Rectal smooth muscle tissue (tissue), 1 donor: ENCODE results near the gene TSPAN15.

Experiments used
- H3K27ac ChIP-seq: one replicate; pipeline ENCODE4 v1.7.0; 2013; ENCODE audit warnings: low read depth, low read length, inconsistent platforms
- H3K27me3 ChIP-seq: one replicate; pipeline ENCODE4 v1.7.0; 2013; ENCODE audit warnings: low read length; ENCODE audit not compliant: control insufficient read depth, insufficient read depth
- H3K36me3 ChIP-seq: one replicate; pipeline ENCODE4 v1.7.0; 2013; ENCODE audit warnings: low read length; ENCODE audit not compliant: control insufficient read depth, insufficient read depth
- H3K4me1 ChIP-seq: one replicate; pipeline ENCODE4 v1.7.0; 2013; ENCODE audit warnings: low read length; ENCODE audit not compliant: control insufficient read depth, insufficient read depth
- H3K4me3 ChIP-seq: one replicate; pipeline ENCODE4 v1.7.0; 2013; ENCODE audit warnings: low read length
- H3K9ac ChIP-seq: one replicate; pipeline ENCODE4 v1.7.0; 2013; ENCODE audit warnings: low read length

Gene TSPAN15

DNA sequence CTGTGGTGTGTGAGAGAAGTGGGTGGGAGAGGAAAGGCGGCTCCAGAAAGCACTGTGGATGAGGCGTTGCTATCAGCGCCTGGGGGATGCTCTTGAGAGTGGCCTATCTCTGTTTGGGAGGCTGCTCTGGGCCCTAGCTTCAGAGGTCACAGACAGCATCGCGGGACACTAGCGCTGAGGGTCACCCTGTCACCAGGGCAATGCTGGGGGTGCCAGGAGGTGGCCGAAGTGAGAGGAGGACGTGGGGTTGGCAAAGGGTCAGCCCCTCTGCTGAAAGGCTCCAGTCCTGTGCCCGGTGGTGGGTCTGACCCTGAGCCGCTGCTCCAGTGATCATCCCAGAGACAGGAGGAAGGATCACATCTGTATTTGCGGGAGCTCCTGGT is 31.5 kb upstream of the TSPAN15 start:
- no peaks in the 10 kb centered on the region for H3K27me3 ChIP-seq
- peaks cover 24% of the 10 kb centered on the region for H3K4me1 ChIP-seq
- H3K36me3 ChIP-seq: no peaks in the 10 kb centered on the region
- peak overlapping the region; percentile 95 for H3K27ac ChIP-seq
- H3K4me3 ChIP-seq: no peak overlapping the region
- H3K9ac ChIP-seq: no peak overlapping the region

DNA sequence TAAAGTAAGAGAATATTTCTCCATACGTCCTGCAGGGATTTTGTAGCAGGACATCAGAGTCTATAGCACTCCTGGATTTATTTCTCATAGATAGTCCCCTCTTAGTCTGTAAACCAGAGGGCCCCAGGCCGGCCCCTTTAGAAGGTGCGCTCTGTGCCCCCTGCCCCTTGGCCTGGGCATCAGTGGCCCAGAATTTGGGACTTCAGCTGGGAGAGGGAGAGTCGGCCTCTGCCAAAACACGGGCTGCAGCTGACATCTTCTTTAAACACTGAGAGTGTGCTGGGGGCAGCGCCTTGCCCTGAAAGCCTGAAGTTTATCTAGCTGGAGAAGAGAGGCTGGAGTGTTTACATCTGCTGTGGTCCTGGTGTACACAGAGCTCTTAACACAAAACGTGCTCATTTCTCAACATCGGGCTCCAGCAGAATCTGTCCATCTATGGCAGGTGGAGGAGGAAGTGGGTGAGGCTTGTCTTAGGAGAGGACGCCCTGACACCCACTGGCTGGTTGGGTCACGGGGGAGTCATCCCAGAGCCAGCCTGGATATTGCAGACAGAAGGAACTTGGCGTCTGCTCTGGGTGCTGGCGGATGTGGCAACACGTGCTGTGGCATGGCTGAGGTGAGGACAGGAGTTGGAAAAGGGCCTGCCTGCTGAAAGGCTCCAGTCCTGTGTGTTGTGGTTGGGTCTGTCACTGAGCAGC is 29.5 kb upstream of the TSPAN15 start:
- Histone ChIP-seq H3K4me1 (peaks cover 27% of the 10 kb centered on the region), H3K36me3 (no peaks in the 10 kb centered on the region), H3K9ac (no peak overlapping the region), H3K27me3 (no peaks in the 10 kb centered on the region), H3K27ac (peak overlapping the region; percentile 94), H3K4me3 (no peak overlapping the region)

DNA sequence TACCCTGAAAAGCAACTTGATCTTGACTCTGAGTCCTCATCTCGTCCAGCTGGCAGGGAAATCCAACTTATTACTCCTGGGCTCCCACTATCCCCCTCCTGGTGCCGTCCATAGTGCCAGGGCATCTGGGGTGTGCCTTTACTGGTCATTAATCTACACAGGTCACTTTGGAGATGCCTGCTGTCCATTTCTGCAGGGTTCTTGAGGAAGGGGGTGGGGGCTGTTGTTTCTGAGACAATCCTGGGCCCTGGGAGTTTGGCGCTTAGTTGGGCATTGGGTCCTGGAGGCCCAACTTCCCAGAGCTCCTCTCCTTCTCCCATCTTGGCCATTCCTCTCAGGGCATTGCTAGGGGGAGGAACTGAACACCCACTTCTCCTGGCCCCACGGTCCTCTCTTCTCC is 28.6 kb upstream of the TSPAN15 start:
- Histone ChIP-seq H3K27me3 (no peaks in the 10 kb centered on the region), H3K4me1 (peaks cover 20% of the 10 kb centered on the region), H3K27ac (peak overlapping the region; percentile 94), H3K9ac (no peak overlapping the region), H3K4me3 (no peak overlapping the region), H3K36me3 (no peaks in the 10 kb centered on the region)

DNA sequence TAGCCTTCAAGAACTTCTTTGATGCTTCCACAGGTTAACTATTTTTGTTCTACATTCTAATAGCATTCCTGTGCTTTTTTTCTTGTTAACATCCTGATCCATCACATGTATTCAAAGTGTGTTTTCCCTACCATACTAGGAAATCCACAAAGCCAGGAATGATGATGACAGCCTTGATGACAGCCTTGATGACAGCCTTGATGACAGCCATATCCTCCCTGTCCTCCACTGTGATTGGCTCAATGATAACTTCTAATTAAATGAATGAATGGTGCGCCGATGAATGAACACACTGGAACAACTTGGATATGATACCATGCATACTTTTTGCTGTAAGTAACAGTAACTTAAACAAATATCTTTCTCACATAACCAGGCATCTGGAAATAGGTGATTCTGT is 26.2 kb upstream of the TSPAN15 start:
- Histone ChIP-seq H3K27me3 (no peaks in the 10 kb centered on the region), H3K4me1 (peaks cover 12% of the 10 kb centered on the region), H3K27ac (no peak overlapping the region)

DNA sequence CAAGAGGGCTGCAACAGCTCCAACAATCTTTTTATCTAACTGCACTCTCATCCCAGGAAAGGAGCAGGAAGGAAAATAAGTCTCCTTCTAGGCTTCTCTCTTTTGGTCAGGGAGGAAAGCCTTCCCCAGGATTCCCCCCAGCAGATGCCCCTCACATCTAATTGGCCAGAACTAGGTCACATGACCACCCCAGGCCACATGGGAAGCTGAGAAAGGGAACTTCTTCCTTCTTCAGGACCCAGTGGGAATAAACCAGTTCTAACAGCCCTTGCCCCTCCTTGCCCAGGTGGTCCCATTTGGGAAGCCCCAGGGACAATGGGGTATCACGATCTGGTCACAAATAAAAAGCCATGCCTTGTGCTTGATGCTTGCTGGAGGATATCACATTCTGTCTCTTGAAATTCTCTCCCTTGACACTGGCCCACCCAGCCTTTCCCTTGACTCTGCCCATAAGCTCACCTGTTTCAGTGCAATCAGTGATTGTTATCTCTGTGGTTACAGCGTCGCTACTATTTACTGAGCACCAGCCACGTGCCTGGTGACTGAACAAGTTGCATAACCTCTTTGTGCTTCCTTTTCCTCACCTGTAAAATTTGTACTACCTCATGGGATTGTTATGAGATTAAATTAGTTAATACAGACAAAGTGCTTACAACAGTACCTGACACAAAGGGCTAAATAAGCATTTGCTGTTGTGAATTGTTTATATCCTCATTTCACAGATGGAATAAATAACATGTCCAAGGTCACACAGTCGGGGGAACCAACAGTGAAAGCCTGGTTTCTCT is 25.6 kb upstream of the TSPAN15 start:
- no peak overlapping the region for H3K4me3 ChIP-seq
- H3K9ac ChIP-seq: no peak overlapping the region
- no peaks in the 10 kb centered on the region for H3K27me3 ChIP-seq
- H3K36me3 ChIP-seq: no peaks in the 10 kb centered on the region
- peak overlapping the region; percentile 67 for H3K27ac ChIP-seq
- peaks cover 12% of the 10 kb centered on the region for H3K4me1 ChIP-seq

More for the DNA sequence above, 26.2 kb upstream of the TSPAN15 start:
- H3K4me3 ChIP-seq: no peak overlapping the region
- H3K9ac ChIP-seq: no peak overlapping the region
- H3K36me3 ChIP-seq: no peaks in the 10 kb centered on the region

DNA sequence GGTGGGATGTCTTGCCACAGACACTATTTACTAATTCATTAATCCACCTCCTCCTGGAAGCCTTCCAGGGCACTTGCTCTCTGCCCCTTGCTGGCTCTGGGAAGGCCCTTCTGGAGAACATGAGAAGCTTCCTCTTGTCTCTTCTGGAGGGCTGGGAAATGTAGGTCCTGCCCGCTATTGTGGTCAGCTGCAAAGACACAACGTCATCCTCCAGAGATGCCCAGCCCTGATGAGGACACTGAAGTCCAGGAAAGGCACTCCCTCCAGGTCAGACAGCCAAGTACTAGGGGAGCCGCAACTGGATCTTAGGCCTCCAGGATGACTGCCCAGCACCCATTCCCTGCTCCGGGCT is 24.9 kb upstream of the TSPAN15 start:
- Histone ChIP-seq H3K4me1 (peaks cover 9% of the 10 kb centered on the region), H3K4me3 (no peak overlapping the region), H3K36me3 (no peaks in the 10 kb centered on the region), H3K27me3 (no peaks in the 10 kb centered on the region), H3K9ac (peak overlapping the region; percentile 36), H3K27ac (peak overlapping the region; percentile 67)

DNA sequence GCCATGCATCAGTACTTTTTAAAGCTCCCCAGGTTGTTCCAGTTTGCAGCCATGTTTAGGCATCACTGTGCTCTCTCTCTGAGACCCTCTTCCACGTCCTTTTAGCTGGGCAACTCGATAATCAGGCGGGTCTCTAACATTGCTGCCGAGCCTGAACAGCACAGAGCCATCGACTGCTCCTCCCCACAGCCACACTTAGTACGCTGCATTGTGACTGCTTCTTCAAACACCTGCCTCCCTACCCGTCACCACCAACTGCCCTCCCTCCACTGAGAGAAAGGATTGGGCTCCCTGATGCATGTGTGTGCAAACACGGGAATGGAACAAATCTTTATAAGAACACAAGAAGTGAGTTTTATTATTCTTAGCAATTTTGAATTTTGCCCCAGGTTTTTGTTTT is 23.1 kb upstream of the TSPAN15 start:
- no peaks in the 10 kb centered on the region for H3K36me3 ChIP-seq
- H3K4me3 ChIP-seq: no peak overlapping the region
- peaks cover 3% of the 10 kb centered on the region for H3K4me1 ChIP-seq
- H3K9ac ChIP-seq: no peak overlapping the region
- H3K27me3 ChIP-seq: no peaks in the 10 kb centered on the region
- no peak overlapping the region for H3K27ac ChIP-seq

DNA sequence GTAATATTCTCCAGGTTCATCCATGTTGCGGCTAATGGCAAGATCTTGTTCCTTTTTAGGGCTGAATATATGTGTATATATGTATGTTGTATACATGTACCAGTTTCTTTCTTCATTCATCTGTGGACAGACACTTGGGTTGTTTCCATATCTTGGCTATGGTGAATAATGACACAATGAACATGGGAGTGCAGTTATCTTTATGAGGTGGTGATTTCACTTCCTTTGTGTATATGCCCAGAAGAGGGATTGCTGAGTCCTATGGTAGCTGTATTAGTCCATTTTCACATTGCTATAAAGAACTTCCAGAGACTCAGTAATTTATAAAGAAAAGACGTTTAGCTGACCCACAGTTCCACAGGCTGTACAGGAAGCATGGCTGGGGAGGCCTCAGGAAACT is 17.1 kb upstream of the TSPAN15 start:
- no peak overlapping the region for H3K4me3 ChIP-seq
- H3K36me3 ChIP-seq: no peaks in the 10 kb centered on the region
- no peaks in the 10 kb centered on the region for H3K27me3 ChIP-seq
- H3K27ac ChIP-seq: no peak overlapping the region
- H3K9ac ChIP-seq: no peak overlapping the region
- no peaks in the 10 kb centered on the region for H3K4me1 ChIP-seq

DNA sequence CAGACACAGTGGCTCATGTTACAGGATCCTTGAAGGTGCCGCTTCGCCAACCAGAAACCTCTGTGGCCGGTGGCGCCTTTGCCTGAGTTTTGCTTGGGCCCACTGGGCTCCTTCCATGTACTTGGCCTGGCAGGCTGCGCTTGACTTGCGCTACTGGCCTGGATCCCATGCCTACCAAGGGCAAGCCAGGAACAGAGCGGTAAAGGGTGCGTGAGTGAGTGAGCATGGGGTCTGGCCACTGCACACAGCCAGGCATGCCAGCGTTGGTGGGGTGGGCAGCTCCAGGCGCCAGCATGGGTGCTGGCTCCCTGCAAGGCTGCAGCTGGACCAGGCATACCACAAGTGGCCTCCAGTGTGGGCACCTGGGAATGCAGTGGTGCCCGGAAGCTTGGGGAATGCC is 16.3 kb upstream of the TSPAN15 start:
- H3K36me3 ChIP-seq: no peaks in the 10 kb centered on the region
- H3K4me3 ChIP-seq: no peak overlapping the region
- H3K4me1 ChIP-seq: no peaks in the 10 kb centered on the region
- H3K27me3 ChIP-seq: no peaks in the 10 kb centered on the region
- H3K27ac ChIP-seq: no peak overlapping the region
- no peak overlapping the region for H3K9ac ChIP-seq

DNA sequence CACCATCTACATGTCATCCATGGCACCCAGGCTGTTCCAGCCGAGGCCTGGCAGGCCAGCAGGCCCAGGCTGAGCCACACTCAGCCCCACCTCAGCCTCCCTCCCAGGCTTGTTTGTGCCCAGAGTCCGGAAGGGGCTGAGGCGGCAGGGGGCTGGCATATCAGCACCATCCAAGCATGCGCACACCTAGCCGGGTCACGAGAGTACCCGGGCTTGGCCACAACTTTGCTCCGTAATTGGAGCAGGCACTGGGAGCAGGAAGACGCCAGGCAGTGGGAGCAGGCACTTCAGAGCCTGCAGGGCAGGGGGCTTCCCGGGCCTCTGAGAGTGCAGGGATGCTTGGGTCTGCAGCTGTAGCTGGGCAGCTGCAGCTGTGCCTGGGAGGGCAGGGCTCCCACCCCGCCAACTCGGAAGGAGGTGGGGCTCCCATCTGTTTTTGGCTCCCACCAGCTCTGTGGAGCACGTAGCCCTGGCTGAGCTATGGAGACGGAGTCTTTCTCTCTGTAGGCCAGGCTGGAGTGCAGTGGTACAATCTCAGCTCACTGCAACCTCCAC is 15.2 kb upstream of the TSPAN15 start:
- H3K4me3 ChIP-seq: no peak overlapping the region
- H3K27ac ChIP-seq: no peak overlapping the region
- no peaks in the 10 kb centered on the region for H3K27me3 ChIP-seq
- no peaks in the 10 kb centered on the region for H3K4me1 ChIP-seq
- no peaks in the 10 kb centered on the region for H3K36me3 ChIP-seq
- H3K9ac ChIP-seq: no peak overlapping the region

DNA sequence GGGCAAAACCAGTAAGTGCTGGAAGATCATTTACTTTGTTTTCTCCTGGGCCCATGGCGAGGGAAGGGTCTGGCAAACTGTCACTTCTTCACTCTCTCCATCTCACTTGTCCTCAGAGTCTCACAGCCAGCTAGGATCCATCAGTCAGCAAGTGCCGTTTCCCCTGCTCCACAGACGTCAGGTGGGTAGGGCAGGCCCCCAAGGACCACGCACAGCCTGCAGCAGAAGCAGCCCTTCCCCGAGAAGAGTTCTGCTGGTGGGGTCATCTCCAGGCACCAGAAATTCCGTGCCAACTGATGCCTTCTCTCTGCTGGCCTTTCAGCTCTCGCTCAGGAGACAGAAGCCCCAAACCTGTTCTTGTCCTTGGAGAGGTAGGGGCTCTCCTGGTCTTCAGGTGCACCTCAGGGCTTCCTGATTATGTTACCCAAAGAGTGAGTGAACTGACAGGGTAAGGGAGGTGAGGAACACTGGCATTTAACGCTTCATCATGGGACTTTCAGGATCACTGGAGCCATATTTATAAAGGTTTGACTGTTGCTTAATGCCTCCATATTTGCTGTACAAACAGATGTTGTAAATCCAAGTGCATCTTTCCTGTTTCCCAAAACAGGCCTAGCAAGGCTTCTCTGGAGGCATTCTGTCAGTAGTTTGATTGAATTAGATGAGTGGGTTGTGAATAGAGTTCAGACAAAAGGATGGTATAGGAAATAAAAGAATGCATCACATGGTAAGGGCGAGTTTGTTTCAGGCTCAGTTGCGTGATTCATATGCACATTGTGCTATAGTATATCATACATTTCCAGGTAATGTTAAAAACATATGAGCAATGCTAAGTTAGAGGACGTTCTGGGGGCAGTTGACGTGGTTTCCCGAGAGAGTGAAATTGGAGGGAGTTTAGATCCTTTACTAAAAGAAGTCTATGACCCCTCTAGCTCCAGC is 13.7 kb upstream of the TSPAN15 start:
- Histone ChIP-seq H3K36me3 (no peaks in the 10 kb centered on the region), H3K27ac (no peak overlapping the region), H3K27me3 (no peaks in the 10 kb centered on the region), H3K4me3 (no peak overlapping the region), H3K9ac (no peak overlapping the region), H3K4me1 (no peaks in the 10 kb centered on the region)
